ENCODE results near the gene C21orf91. TPM values are rescaled to one million over a fixed set of nuclear protein-coding genes. Genes with fewer than 3 reads are reported as not detected.

Gene C21orf91
- total RNA-seq, 6 donors from 2014 or later: 2.2 to 18.3 (median 15.4) TPM

- no peak for DNase-seq
- TF ChIP-seq, protein P1, sequence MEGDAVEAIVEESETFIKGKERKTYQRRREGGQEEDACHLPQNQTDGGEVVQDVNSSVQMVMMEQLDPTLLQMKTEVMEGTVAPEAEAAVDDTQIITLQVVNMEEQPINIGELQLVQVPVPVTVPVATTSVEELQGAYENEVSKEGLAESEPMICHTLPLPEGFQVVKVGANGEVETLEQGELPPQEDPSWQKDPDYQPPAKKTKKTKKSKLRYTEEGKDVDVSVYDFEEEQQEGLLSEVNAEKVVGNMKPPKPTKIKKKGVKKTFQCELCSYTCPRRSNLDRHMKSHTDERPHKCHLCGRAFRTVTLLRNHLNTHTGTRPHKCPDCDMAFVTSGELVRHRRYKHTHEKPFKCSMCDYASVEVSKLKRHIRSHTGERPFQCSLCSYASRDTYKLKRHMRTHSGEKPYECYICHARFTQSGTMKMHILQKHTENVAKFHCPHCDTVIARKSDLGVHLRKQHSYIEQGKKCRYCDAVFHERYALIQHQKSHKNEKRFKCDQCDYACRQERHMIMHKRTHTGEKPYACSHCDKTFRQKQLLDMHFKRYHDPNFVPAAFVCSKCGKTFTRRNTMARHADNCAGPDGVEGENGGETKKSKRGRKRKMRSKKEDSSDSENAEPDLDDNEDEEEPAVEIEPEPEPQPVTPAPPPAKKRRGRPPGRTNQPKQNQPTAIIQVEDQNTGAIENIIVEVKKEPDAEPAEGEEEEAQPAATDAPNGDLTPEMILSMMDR (IDR thresholded peaks at IDR 0.05): no peak
- TF ChIP-seq POLR2A (IDR thresholded peaks at IDR 0.05): no peak
- TF ChIP-seq POLR2AphosphoS5 (IDR thresholded peaks at IDR 0.05): no peak
- no peak for TF ChIP-seq EP300 (IDR thresholded peaks at IDR 0.05)
- Histone ChIP-seq H3K27me3 (no peaks in the 10 kb centered on the region), H3K36me3 (no peaks in the 10 kb centered on the region), H3K4me3 (no peak overlapping the region), H3K27ac (no peak overlapping the region), H3K4me1 (peaks cover 0 to 7% (median 6%) of the 10 kb centered on the region in 4 donors), H3K9me3 (peaks cover 0 to 3% (median 0%) of the 10 kb centered on the region in 4 donors)
- no peak for ATAC-seq (ENCODE audit: low FRiP score in 2 of 2)
- 28 to 49% methylated on average over 2 of the region's 2 CpGs for WGBS, 2 donors
Observed at GRCh38 chr21:17753736-17754135, 65.4 kb downstream of the C21orf91 start.

DNA sequence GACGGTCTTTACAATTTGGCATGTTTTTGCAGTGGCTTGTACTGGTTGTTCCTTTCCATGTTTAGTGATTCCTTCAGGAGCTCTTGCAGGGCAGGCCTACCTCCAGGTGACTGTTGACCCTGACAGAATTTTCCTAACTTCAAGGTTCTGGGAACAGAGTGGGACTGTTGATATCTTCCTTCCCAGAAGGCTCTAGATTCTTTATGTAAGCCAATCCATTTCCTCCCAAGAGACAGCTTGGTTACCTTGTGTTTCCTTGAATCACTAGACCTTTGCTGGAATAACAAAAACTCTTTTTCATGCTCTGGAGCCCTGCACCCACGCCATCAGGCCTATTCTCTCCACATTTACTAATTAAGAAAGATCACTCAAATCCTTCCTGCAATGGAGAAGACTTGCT, 67.0 kb downstream of the C21orf91 start:
- ATAC-seq (ENCODE audit: low FRiP score in 2 of 2): no peak
- no peak overlapping the region for H3K4me3 ChIP-seq
- 83 to 88% methylated on average over 2 of the region's 2 CpGs for WGBS, 2 donors
- no peaks in the 10 kb centered on the region for H3K27me3 ChIP-seq
- peaks cover 0 to 3% (median 0%) of the 10 kb centered on the region in 4 donors for H3K9me3 ChIP-seq
- H3K27ac ChIP-seq: no peak overlapping the region
- peaks cover 0 to 3% (median 0%) of the 10 kb centered on the region in 4 donors for H3K4me1 ChIP-seq
- DNase-seq: no peak
- TF ChIP-seq POLR2A (IDR thresholded peaks at IDR 0.05): no peak
- no peak for TF ChIP-seq EP300 (IDR thresholded peaks at IDR 0.05)
- TF ChIP-seq, protein P1 (IDR thresholded peaks at IDR 0.05): no peak
- no peak for TF ChIP-seq POLR2AphosphoS5 (IDR thresholded peaks at IDR 0.05)
- no peaks in the 10 kb centered on the region for H3K36me3 ChIP-seq

GRCh38 chr21:17746920-17747319, 72.2 kb downstream of the C21orf91 start:
- TF ChIP-seq, protein P1 (IDR thresholded peaks at IDR 0.05): no peak
- TF ChIP-seq POLR2A (IDR thresholded peaks at IDR 0.05): no peak
- TF ChIP-seq POLR2AphosphoS5 (IDR thresholded peaks at IDR 0.05): no peak
- no peak for TF ChIP-seq EP300 (IDR thresholded peaks at IDR 0.05)
- DNase-seq (no peak), ATAC-seq (ENCODE audit: low FRiP score in 2 of 2) (no peak)
- no peak overlapping the region for H3K27ac ChIP-seq
- no peaks in the 10 kb centered on the region for H3K27me3 ChIP-seq
- no peaks in the 10 kb centered on the region for H3K36me3 ChIP-seq
- H3K9me3 ChIP-seq: peaks cover 0 to 7% (median 3%) of the 10 kb centered on the region in 4 donors
- no peaks in the 10 kb centered on the region for H3K4me1 ChIP-seq
- no peak overlapping the region for H3K4me3 ChIP-seq
- 65 to 69% methylated on average over 2 of the region's 2 CpGs for WGBS, 2 donors

DNA sequence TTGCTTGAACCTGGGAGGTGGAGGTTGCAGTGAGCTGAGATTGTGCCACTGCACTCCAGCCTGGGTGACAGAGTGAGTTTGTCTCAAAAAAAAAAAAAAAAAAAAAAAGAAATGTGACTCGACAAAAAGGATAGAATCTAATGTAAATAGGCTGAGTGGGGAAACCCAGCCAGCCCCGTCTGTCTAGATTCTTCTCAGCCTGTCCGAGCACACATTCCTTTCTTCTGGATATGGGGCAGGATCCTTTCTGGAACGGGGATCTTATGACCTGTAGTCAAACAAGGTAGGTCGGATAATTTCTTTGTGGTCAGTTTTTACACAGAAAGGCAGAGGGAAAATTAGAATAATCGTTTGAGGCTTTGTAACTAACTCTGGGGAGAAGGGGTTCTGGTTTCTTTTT, 74.1 kb downstream of the C21orf91 start:
- no peak for DNase-seq
- Histone ChIP-seq H3K9me3 (peaks cover 0 to 7% (median 3%) of the 10 kb centered on the region in 4 donors), H3K36me3 (no peaks in the 10 kb centered on the region), H3K27me3 (no peaks in the 10 kb centered on the region), H3K4me1 (no peaks in the 10 kb centered on the region), H3K4me3 (no peak overlapping the region), H3K27ac (no peak overlapping the region)
- ATAC-seq (ENCODE audit: low FRiP score in 2 of 2): no peak
- TF ChIP-seq EP300 (IDR thresholded peaks at IDR 0.05) (no peak), POLR2AphosphoS5 (IDR thresholded peaks at IDR 0.05) (no peak), POLR2A (IDR thresholded peaks at IDR 0.05) (no peak)
- TF ChIP-seq, protein P1 (IDR thresholded peaks at IDR 0.05): no peak
- 77 to 84% methylated on average over 6 of the region's 6 CpGs for WGBS, 2 donors

- ATAC-seq (ENCODE audit: low FRiP score in 2 of 2) (no peak), DNase-seq (no peak)
- H3K36me3 ChIP-seq: no peaks in the 10 kb centered on the region
- H3K4me1 ChIP-seq: peaks cover 0 to 5% (median under 1%) of the 10 kb centered on the region in 4 donors
- H3K27me3 ChIP-seq: no peaks in the 10 kb centered on the region
- TF ChIP-seq EP300 (IDR thresholded peaks at IDR 0.05) (no peak), POLR2AphosphoS5 (IDR thresholded peaks at IDR 0.05) (no peak), POLR2A (IDR thresholded peaks at IDR 0.05) (no peak)
- TF ChIP-seq, protein P1 (IDR thresholded peaks at IDR 0.05): no peak
- H3K27ac ChIP-seq: no peak overlapping the region
- 85 to 93% methylated on average over 2 of the region's 2 CpGs for WGBS, 2 donors
- H3K9me3 ChIP-seq: peaks cover 0 to 7% (median 1%) of the 10 kb centered on the region in 4 donors
- H3K4me3 ChIP-seq: no peak overlapping the region
Observed at GRCh38 chr21:17742940-17743592, 76.1 kb downstream of the C21orf91 start.

Data from upper lobe of left lung (tissue), 6 donors.